Brain pericyte (primary cell): ENCODE results near the gene ASIP.
A peak's percentile ranks its signal among the peaks of the same experiment; 100 is the strongest.
"Not testable (repeated sequence)": the region's sequence is repeated elsewhere in the genome, so short reads cannot be mapped to it uniquely, and the experiment has no call there.

ENCODE experiments used
- DNase-seq: peaks from one replicate; pipeline ENCODE4 v3.0.0-alpha.2; 2012; ENCODE audit warnings: low read depth, low spot score

Gene ASIP

GRCh38 chr20:34285450-34285849, 44.2 kb downstream of the ASIP start:
- no peak for DNase-seq

GRCh38 chr20:34287500-34287899, 46.3 kb downstream of the ASIP start:
- not testable (repeated sequence) for DNase-seq

DNA sequence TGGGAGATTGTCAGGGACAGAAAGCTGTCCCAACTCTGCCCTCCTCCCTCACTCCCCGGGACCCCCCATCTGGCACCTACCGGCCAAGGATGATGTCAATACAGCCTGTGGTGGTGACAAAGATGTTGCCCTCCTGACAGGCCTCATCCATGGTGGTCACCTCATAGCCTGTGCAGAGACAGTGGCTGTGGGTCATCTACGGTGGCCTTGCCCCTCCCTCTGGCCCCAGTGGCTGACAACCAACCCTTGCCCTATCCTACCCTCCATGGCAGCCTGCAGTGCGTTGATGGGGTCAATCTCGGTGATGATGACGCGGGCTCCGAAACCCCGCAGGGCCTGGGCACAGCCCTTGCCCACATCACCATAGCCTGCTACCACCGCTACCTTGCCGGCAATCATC, 49.2 kb downstream of the ASIP start:
- no peak for DNase-seq

GRCh38 chr20:34292496-34292895, 51.3 kb downstream of the ASIP start:
- DNase-seq: no peak

DNA sequence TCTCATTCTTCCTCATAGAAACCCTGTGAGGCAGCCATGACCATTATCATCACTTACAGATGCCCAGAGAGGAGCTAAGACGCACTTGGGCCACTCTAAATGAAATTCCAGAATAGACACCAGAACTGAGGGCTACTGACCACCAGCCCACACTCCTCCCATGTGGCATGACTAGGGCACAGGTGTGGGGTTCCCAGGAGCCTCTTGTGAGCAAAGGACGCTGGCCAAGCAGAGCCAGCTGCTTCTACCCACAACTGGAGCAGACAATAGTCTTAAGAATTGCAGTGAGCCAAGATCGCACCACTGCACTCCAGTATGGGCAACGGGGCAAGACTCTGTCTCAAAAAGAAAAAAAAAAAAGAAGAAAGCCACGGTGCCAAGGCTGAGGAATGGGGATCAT, 51.9 kb downstream of the ASIP start:
- DNase-seq: no peak

DNA sequence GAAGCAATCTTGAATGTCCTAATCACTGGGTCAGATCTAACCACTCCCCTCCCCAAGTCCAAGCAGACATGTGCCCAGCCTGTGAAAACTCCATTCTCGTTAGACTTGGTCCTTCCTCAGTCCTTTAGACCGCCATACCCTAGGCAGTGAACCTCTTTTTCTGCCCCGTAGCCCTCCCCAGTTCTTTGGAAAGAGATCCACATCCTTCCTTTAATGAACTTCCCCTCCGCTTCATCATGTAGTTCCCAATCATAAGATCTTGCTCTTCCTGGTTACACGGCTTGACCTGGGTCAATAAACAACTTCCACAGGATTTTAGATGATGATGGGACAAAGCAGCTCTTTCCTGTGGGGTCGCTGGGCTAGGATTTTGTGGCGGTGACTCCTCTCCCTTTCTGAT, 52.4 kb downstream of the ASIP start:
- DNase-seq: no peak

DNA sequence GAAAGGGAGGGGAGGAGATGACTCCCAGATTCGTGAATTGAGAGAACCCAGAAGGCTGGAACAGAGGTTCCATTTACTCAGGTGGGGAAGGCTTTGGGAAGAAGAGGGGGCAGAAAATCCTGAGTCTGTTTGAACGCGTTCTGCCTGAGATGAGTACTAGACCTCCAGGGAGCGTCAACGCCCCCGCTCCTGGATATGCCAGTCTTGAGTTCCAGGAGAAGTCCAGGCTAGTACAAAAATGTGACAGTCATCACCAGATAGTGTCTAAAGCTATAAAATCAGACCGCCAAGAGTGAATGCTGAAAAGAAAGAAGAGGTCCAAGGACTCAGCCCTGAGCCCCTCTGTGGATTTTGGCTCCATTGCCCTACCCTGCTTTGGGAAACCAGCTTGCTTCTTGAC, 53.3 kb downstream of the ASIP start:
- no peak for DNase-seq

DNA sequence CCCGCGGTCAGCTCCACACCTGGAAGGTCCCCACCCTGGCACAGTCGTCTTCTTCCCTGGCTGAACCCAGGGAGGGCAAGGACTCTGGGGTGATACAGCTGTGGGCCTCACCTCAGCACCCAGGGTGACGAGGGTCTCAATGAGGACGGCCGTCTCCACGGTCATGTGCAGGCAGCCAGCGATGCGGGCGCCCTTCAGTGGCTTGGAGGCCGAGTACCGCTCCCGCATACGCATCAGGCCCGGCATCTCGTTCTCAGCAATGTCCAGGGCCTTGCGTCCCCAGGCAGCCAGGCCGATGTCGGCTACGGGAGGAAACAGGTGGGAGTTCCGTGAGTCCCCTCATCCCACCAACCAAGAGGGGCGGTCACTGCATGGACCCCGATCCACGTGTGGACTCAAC, 54.1 kb downstream of the ASIP start:
- DNase-seq: no peak

- no peak for DNase-seq
These were observed 55.2 kb downstream of the ASIP start for GRCh38 chr20:34296468-34296867.

DNA sequence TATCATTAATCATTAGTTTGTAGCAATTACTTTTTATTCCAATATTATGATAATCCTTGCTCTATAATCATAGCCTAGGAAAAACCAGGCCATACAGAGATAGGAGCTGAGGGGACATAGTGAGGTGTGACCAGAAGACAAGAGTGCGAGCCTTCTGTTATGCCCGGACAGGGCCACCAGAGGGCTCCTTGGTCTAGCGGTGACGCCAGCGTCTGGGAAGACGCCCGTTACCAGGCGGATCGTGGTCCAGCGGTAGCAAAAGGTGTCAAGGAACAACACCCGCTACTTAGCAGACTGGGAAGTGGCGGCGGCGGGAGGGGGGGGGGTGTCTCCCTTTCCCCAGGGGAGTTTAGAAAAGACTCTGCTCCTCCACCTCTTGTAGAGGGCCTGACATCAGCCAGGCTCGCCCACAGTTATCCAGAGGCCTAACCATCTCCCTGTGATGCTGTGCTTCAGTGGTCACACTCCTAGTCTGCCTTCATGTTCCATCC, 57.1 kb downstream of the ASIP start:
- DNase-seq: not testable (repeated sequence)

DNA sequence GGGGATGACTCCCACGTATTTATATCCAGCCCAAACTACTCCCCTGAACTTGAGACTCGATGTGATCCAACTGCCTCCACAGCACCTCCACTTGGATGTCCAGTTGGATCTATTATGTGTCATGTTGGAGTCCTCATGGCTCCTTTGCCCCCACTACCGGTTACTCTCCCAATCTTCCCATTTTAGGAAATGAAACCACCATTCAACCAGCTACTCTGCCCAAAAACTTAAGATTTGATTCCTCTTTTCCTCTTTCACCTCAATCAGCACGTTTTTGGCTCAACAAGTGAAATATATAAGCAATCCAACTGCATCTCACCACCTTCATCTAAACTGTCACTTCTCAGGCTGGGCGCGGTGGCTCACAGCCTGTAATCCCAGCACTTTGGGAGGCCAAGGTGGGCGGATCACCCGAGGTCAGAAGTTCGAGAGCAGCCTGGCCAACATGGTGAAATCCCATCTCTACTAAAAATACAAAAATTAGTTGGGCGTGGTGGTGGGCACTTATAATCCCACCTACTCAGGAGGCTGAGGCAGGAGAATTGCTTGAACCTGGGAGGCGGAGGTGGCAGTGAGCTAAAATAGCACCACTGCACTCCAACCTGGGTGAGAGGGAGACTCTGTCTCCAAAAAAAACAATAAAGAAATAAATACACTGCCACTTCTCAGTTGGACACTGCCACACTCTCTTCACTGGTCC, 58.5 kb downstream of the ASIP start:
- DNase-seq: no peak

GRCh38 chr20:34300256-34300806, 59.1 kb downstream of the ASIP start:
- no peak for DNase-seq

- no peak for DNase-seq
These were observed 59.8 kb downstream of the ASIP start for GRCh38 chr20:34300809-34301586.

DNA sequence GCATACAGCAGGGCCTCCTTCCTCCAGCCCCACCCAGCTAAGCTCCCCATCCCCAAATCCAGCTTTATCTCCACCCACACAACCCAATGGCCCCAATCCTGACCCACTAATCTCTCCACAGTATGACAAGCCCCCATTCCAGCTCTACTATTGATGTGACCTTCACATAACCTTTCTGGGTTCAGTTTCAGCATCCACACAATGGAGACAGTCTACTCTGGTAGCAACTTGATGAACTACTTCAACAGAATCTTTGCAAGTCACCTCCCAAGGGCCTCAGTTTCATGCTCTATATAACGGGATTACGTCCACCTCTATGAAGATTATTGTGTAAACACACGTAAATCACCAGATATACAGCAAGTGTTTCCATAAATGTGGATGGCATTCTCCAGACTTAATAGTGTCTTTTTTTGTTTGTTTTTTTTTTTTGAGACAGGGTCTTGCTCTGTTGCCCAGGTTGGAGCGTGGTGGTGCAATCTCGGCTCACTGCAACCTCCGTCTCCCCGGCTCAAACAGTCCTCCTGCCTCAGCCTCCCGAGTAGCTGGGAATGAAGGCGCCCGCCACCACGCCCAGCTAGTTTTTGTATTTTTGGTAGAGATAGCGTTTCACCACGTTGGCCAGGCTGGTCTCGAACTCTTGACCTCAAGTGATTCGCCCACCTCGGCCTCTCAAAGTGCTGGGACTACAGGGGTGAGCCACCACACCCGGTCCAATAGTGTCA, 60.5 kb downstream of the ASIP start:
- no peak for DNase-seq

DNA sequence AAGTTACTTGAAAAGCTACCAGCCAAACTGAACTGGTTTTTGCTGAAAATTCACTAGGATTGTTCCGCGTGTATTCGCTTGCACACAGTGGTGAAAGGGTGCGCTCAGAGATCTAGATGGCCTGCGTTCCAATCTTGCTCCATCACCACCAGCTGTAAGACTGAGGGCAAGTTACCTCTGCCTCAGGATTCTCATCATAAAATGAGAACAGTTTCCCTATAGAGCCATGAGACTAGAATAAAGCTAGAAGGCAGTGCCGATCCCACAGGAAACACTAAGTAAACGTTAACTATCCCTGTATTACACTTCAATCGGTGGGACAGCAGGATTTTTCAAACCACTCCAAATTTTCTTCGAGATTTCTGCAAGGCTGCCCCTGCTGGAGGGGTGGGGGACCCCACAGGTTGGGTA, 61.1 kb downstream of the ASIP start:
- DNase-seq: no peak

DNA sequence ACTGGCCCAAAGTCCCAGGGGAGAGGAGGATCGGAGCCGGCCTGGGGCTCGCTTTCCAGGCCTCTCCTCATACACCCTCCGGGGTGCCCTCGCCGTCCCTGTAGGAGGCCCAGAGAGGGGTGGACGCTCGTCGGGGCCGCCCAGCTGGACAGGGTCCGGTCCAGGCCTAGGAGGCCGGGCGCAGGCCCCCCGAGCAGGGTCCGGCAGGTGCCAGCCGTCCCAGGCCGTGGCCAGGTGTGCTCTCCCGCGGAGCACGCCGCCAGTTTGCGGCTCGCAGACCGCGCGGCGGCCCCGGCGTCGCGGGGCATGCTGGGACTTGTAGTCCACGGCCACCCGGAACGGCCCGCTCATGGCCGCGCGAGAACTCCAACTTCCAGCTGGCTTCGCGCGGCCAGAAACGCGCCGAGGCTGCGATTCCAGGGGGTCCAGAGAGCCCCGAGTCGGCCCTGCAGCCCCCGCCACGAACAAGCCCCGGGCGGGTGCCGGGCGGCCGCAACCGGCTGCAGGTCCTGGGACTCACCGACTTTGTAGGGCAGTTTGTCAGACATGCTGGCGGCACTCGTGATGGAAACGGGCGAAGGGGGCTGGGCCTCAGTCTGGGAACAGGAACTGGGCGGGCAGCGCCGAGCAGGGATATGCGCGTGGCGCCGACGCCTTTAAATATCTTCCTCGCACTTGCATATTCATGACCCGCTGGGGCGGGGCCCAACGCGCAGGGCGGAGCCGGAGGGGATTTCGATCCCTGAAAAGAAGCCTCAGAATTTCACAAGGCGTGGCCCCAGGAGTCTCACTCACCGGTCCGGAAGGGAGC, 61.7 kb downstream of the ASIP start, which contains the start of gene AHCY:
AHCY (minus strand) TSS at position 633 of the 811 bp plus-strand sequence; CDS start at position 548, 85 bp downstream.
- DNase-seq: peak; percentile 83

- no peak for DNase-seq
These were observed 64.4 kb downstream of the ASIP start for GRCh38 chr20:34305333-34306230.

DNA sequence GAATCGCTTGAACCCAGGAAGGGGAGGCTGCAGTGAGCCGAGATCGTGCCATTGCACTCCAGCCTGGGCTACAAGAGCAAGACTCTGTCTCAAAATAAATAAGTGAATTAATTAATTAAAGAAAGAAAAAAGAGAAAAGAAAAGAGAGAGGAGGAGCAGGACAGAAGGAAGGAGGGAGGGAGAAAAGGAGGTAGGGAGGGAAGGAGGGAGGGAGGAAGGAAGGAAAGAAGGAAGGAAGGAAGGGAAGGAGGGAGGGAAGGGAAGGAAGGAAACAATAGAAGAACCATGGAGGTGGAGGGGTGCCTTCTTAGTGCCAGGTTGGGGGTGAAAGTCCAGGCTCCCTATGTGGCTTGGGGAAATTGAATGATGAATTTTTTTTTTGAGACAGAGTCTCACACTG, 68.5 kb downstream of the ASIP start:
- no peak for DNase-seq

- no peak for DNase-seq
These were observed 69.4 kb downstream of the ASIP start for GRCh38 chr20:34310481-34311117.
